CD14-positive monocyte (primary cell): ENCODE data around the gene DCAF17. TPM values are rescaled to one million over a fixed set of nuclear protein-coding genes. Genes with fewer than 3 reads are reported as not detected.
A peak's percentile ranks its signal among the peaks of the same experiment; 100 is the strongest.
"Not testable (repeated sequence)": the region's sequence is repeated elsewhere in the genome, so short reads cannot be mapped to it uniquely, and the experiment has no call there.

Experiments
- DNase-seq, 3 donors: peaks; one replicate each; pipeline ENCODE4 v3.0.0-alpha.2; 2011 to 2022
- H2AFZ ChIP-seq: 2 replicates; pipeline ENCODE4 v1.6.0; 2012; ENCODE audit warnings: mild to moderate bottlenecking, low read depth, low read length, inconsistent platforms; ENCODE audit not compliant: insufficient read depth, poor library complexity, severe bottlenecking
- H3K27ac ChIP-seq, 2 donors: 1 replicate in 1 of 2; 2 replicates in 1 of 2; pipeline ENCODE4 v1.5.1; 2012 to 2013; ENCODE audit warnings: low read length in 2 of 2, control low read depth in 1 of 2, inconsistent platforms in 1 of 2, low read depth in 1 of 2, mild to moderate bottlenecking in 1 of 2
- H3K27me3 ChIP-seq, 2 donors: one replicate each; pipeline versions ENCODE4 v1.6.0 to v1.6.1; 2011 to 2013; ENCODE audit warnings: low read length in 2 of 2; ENCODE audit not compliant: control insufficient read depth in 2 of 2, insufficient read depth in 2 of 2
- H3K36me3 ChIP-seq, 2 donors: replicated peaks in 1 of 2; 1 replicate in 1 of 2; 2 replicates in 1 of 2; pipeline versions ENCODE4 v1.5.1 to v1.6.1; 2012 to 2013; ENCODE audit warnings: low read length in 2 of 2, control low read depth in 1 of 2, inconsistent platforms in 1 of 2, mild to moderate bottlenecking in 1 of 2; ENCODE audit not compliant: insufficient read depth in 2 of 2, control insufficient read depth in 1 of 2
- H3K4me1 ChIP-seq, 2 donors: 1 replicate in 1 of 2; 2 replicates in 1 of 2; pipeline versions ENCODE4 v1.5.1 to v1.6.1; 2012 to 2013; ENCODE audit warnings: low read length in 2 of 2, control low read depth in 1 of 2, inconsistent platforms in 1 of 2, mild to moderate bottlenecking in 1 of 2, moderate library complexity in 1 of 2; ENCODE audit not compliant: insufficient read depth in 2 of 2, control insufficient read depth in 1 of 2
- H3K4me2 ChIP-seq: replicated peaks from 2 replicates; pipeline ENCODE3; 2012; ENCODE audit warnings: low read length, moderate library complexity, mild to moderate bottlenecking; ENCODE audit not compliant: poor library complexity, severe bottlenecking; ENCODE audit errors: extremely low read depth
- H3K4me3 ChIP-seq, 3 experiments: fragments of 200-600 bp in 1 of 3; sonication (generic) in 1 of 3; replicated peaks in 1 of 3; 1 replicate in 2 of 3; 2 replicates in 1 of 3; pipeline ENCODE4 v1.5.1; 2011 to 2013; ENCODE audit warnings: low read length in 3 of 3, mild to moderate bottlenecking in 3 of 3, control low read depth in 2 of 3, low read depth in 2 of 3, inconsistent platforms in 1 of 3, moderate library complexity in 1 of 3
- H3K79me2 ChIP-seq: 2 replicates; pipeline ENCODE4 v1.6.0; 2012; ENCODE audit warnings: mild to moderate bottlenecking, control low read depth, inconsistent platforms, low read length, moderate library complexity; ENCODE audit not compliant: insufficient read depth
- H3K9ac ChIP-seq: 2 replicates; pipeline ENCODE4 v1.6.0; 2017; ENCODE audit warnings: low read length, mild to moderate bottlenecking; ENCODE audit not compliant: insufficient read depth, poor library complexity, severe bottlenecking
- H3K9me3 ChIP-seq, 2 donors: replicated peaks in 1 of 2; 1 replicate in 1 of 2; 2 replicates in 1 of 2; pipeline versions ENCODE4 v1.5.1 to v1.6.1; 2012 to 2013; ENCODE audit warnings: low read length in 2 of 2, control low read depth in 1 of 2; ENCODE audit not compliant: control insufficient read depth in 1 of 2, insufficient read depth in 1 of 2
- H4K20me1 ChIP-seq: 2 replicates; pipeline ENCODE4 v1.6.0; 2012; ENCODE audit warnings: mild to moderate bottlenecking, low read length, control low read depth, moderate library complexity; ENCODE audit not compliant: insufficient read depth
- H3K27ac Mint-ChIP-seq, 7 donors: one replicate each; pipeline ENCODE4 v1.8.0; 2020; ENCODE audit warnings: mild to moderate bottlenecking in 7 of 7, mixed read lengths in 7 of 7, moderate library complexity in 6 of 7, inconsistent platforms in 2 of 7
- H3K27me3 Mint-ChIP-seq, 3 donors: one replicate each; pipeline ENCODE4 v1.8.0; 2021 to 2022; ENCODE audit warnings: low read depth in 3 of 3, mild to moderate bottlenecking in 3 of 3, mixed read lengths in 3 of 3, moderate library complexity in 3 of 3, inconsistent platforms in 1 of 3
- H3K36me3 Mint-ChIP-seq, 2 donors: one replicate each; pipeline ENCODE4 v1.8.0; 2020; ENCODE audit warnings: mixed read lengths in 2 of 2, inconsistent platforms in 1 of 2, mild to moderate bottlenecking in 1 of 2
- H3K4me1 Mint-ChIP-seq: one replicate; pipeline ENCODE4 v1.8.0; 2020; ENCODE audit warnings: mild to moderate bottlenecking, mixed read lengths
- H3K4me3 Mint-ChIP-seq, 2 donors: one replicate each; pipeline ENCODE4 v1.8.0; 2020; ENCODE audit warnings: mild to moderate bottlenecking in 2 of 2, mixed read lengths in 2 of 2, moderate library complexity in 1 of 2
- H3K9me3 Mint-ChIP-seq, 7 donors: one replicate each; pipeline ENCODE4 v1.8.0; 2020 to 2022; ENCODE audit warnings: mixed read lengths in 7 of 7, mild to moderate bottlenecking in 6 of 7, moderate library complexity in 6 of 7, inconsistent platforms in 2 of 7
- WGBS: methylation state at CpG from one replicate; pipeline ENCODE4 v1.1.5; 2013; ENCODE audit warnings: missing lambda C conversion rate; ENCODE audit not compliant: insufficient coverage; 5-methylcytosine and 5-hydroxymethylcytosine counted together
- intact Hi-C, 2 donors: fragments of 100-400 bp; cut with micrococcal nuclease; formaldehyde crosslinking; loops; one replicate each; pipeline versions ENCODE4 v1.15.0 to v1.15.1; 2023
- polyA plus RNA-seq, 3 donors: library from polyadenylated mRNA; depleted of rRNA in 1 of 3; unstranded in 2 of 3; stranded (reverse) in 1 of 3; fragments of 300-500 nt in 2 of 3; fragments of >200 nt in 1 of 3; fragmentation: Illumina TruSeq in 2 of 3; gene quantifications; 1 replicate in 2 of 3; 2 replicates in 1 of 3; pipeline ENCODE4 v1.2.3, GENCODE V29; 2012 to 2021
- TF ChIP-seq, protein P1 (sequence below): fragments of 200-600 bp; IDR thresholded peaks from one replicate; pipeline ENCODE4 v1.8.0; 2022; ENCODE audit warnings: antibody characterized with exemption, mild to moderate bottlenecking

Gene DCAF17
- polyA plus RNA-seq, 3 donors, result 4.1 to 7.2 (median 7.0) TPM

DNA sequence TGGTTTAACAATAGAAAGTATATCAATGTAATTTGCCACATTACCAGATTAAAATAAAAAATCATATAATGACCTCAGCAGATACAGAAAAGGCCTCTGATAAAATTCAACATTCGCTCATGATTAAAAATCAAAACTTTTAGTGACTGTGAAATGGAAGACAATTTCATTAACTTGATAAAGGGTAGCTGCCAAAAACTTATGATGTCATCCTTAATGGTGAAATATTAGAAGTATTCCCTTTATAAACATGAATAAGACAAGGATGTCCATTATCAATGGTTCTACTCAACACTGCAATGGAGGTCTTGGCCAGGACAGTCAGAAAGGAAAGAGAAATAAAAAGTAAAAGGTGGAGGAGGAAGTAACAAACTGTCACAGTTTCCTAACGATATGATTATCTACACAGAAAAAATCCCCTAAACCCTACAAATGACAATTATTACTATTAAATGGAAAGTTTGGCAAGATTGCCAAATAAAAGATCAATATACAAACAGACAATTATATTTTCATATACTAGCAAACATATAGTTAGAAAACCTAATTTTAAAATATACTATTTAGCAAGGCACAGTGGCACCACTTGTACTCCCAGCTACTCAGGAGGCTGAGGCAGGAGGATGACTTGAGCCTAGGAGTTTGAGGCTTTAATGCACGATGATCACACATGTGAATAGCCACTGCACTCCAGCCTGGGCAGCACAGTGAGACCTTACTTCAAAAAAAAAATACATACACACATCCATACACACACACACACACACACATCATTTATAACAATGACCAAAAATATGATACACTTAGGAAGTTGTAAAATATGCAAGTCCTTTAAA lies 13.1 kb upstream of the DCAF17 start:
- no peaks in the 10 kb centered on the region for H3K27me3 ChIP-seq
- TF ChIP-seq, protein P1, sequence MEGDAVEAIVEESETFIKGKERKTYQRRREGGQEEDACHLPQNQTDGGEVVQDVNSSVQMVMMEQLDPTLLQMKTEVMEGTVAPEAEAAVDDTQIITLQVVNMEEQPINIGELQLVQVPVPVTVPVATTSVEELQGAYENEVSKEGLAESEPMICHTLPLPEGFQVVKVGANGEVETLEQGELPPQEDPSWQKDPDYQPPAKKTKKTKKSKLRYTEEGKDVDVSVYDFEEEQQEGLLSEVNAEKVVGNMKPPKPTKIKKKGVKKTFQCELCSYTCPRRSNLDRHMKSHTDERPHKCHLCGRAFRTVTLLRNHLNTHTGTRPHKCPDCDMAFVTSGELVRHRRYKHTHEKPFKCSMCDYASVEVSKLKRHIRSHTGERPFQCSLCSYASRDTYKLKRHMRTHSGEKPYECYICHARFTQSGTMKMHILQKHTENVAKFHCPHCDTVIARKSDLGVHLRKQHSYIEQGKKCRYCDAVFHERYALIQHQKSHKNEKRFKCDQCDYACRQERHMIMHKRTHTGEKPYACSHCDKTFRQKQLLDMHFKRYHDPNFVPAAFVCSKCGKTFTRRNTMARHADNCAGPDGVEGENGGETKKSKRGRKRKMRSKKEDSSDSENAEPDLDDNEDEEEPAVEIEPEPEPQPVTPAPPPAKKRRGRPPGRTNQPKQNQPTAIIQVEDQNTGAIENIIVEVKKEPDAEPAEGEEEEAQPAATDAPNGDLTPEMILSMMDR, result no peak
- H3K4me3 ChIP-seq, result no peak overlapping the region
- peak overlapping the region in 1 of 2 donors; percentile 1 for H3K4me3 Mint-ChIP-seq
- no peak overlapping the region for H3K9ac ChIP-seq
- H3K36me3 Mint-ChIP-seq, result peaks cover 4 to 11% of the 10 kb centered on the region in 2 donors
- DNase-seq, result no peak
- H3K79me2 ChIP-seq, result no peaks in the 10 kb centered on the region
- H3K4me1 ChIP-seq, result no peaks in the 10 kb centered on the region
- no peaks in the 10 kb centered on the region for H4K20me1 ChIP-seq
- H3K4me1 Mint-ChIP-seq, result peaks cover 7% of the 10 kb centered on the region
- no CpG with 5 or more reads among the region's 3 CpGs for WGBS
- no peak overlapping the region for H2AFZ ChIP-seq
- peaks cover 22 to 27% of the 10 kb centered on the region in 2 donors for H3K9me3 ChIP-seq
- peaks cover 23 to 35% (median 29%) of the 10 kb centered on the region in 7 donors for H3K9me3 Mint-ChIP-seq
- intact Hi-C loops, result loop anchor here in 1 of 2 donors (5.0 kb wide), 1 partner anchor 159 kb away; no protein-coding TSS in a partner anchor
- H3K36me3 ChIP-seq, result peaks cover 0 to 4% of the 10 kb centered on the region in 2 donors
- H3K27me3 Mint-ChIP-seq, result peaks cover 0 to 2% (median 0%) of the 10 kb centered on the region in 3 donors
- no peak overlapping the region for H3K27ac ChIP-seq
- H3K4me2 ChIP-seq, result no peak overlapping the region
- H3K27ac Mint-ChIP-seq, result no peak overlapping the region

DNA sequence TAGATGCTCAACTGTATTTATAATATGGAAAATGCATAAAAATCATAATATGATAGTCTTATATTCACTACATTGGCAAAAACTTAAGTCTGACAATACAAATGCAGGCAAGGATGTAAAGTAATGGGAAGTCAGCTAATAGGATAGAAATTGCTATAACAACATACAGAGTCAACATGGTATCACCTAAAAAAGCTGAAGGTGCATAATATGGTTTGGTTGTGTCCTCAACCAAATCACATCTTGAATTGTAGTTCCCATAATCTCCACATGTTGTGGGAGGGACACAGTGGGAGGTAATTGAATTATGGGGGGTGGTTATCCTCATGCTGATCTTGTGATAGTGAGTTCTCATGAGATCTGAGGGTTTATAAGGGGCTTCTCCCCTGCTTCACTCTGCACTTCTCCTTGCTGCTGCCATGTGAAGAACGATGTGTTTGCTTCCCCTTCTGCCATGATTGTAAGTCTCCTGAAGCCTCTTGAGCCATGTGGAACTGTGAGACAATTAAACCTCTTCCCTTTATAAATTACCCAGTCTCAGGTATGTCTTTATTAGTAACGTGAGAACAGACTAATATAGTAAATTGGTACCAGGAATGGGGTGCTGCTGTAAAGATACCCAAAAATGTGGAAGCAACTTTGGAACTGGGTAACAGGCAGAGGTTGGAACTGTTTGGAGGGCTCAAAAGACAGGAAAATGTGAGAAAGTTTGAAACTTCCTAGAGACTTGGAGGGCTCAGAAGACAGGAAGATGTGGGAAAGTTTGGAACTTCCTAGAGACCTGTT lies 11.1 kb upstream of the DCAF17 start:
- H3K36me3 Mint-ChIP-seq, result peaks cover 4 to 11% of the 10 kb centered on the region in 2 donors
- not testable (repeated sequence) for H3K79me2 ChIP-seq, H3K4me3 Mint-ChIP-seq, H3K9ac ChIP-seq, H3K27ac Mint-ChIP-seq, H3K4me2 ChIP-seq, H4K20me1 ChIP-seq, DNase-seq, H2AFZ ChIP-seq, H3K27me3 Mint-ChIP-seq, H3K27ac ChIP-seq, H3K27me3 ChIP-seq, H3K36me3 ChIP-seq, H3K4me1 Mint-ChIP-seq, H3K4me3 ChIP-seq, H3K4me1 ChIP-seq
- WGBS, result no CpG with 5 or more reads among the region's 2 CpGs
- H3K9me3 ChIP-seq, result peaks cover 22 to 27% of the 10 kb centered on the region in 2 donors
- intact Hi-C loops, result loop anchor here in 1 of 2 donors (5.0 kb wide), 1 partner anchor 161 kb away; no protein-coding TSS in a partner anchor
- peaks cover 28 to 40% (median 32%) of the 10 kb centered on the region in 7 donors for H3K9me3 Mint-ChIP-seq
